NCI-H146 (cell line): ENCODE data around the gene MEIKIN.

Source experiments
- DNase-seq: peaks from one replicate; lab custom pipeline; 2025; lab: John Stamatoyannopoulos, UW

Gene MEIKIN

GRCh38 chr5:131769961-131770360 lies 175.5 kb downstream of the MEIKIN start:
- DNase-seq, result no peak

- DNase-seq, result no peak
These were observed 176.1 kb downstream of the MEIKIN start for GRCh38 chr5:131769336-131769735.

- no peak for DNase-seq
These were observed 177.6 kb downstream of the MEIKIN start for GRCh38 chr5:131767891-131768290.

GRCh38 chr5:131766689-131767088 lies 178.8 kb downstream of the MEIKIN start:
- DNase-seq, result no peak

- DNase-seq, result no peak
These were observed 180.2 kb downstream of the MEIKIN start for GRCh38 chr5:131765261-131765660.

GRCh38 chr5:131763968-131764367 lies 181.5 kb downstream of the MEIKIN start:
- DNase-seq, result no peak

- DNase-seq, result no peak
These were observed 184.7 kb downstream of the MEIKIN start for GRCh38 chr5:131760793-131761192.

- no peak for DNase-seq
These were observed 185.8 kb downstream of the MEIKIN start for GRCh38 chr5:131759704-131760103.

GRCh38 chr5:131758520-131758900 lies 187.0 kb downstream of the MEIKIN start:
- no peak for DNase-seq

- DNase-seq, result no peak
These were observed 187.5 kb downstream of the MEIKIN start for GRCh38 chr5:131757830-131758519.
